HEK293 (cell line): ENCODE data around the gene SPATA31E1.

Experiments used
- CTCF ChIA-PET: fragments of 350-600 bp; formaldehyde crosslinking; extraction: SDS; loops from one replicate; lab custom pipeline; 2021; ENCODE audit warnings: antibody characterized with exemption; lab: Yijun Ruan, JAX
- POLR2A ChIA-PET: fragments of 300-600 bp; formaldehyde crosslinking; extraction: SDS; loops from one replicate; lab custom pipeline; 2020; ENCODE audit warnings: antibody characterized with exemption, inconsistent platforms; lab: Yijun Ruan, JAX
- H3K27ac ChIP-seq: fragments of 200-500 bp; sonication (Bioruptor generic); 2 replicates; pipeline ENCODE4 v1.5.1; 2014; ENCODE audit warnings: low read depth, low read length, control low read depth, inconsistent platforms; ENCODE audit errors: extremely low read depth
- H3K36me3 ChIP-seq, 2 experiments: fragments of 200-500 bp in 1 of 2; sonication (Bioruptor generic) in 1 of 2; 1 replicate in 1 of 2; 2 replicates in 1 of 2; pipeline ENCODE4 v1.5.1; 2014 to 2017; ENCODE audit warnings: inconsistent platforms in 2 of 2, low read length in 2 of 2; ENCODE audit not compliant: control insufficient read depth in 2 of 2, insufficient read depth in 1 of 2
- H3K4me1 ChIP-seq: fragments of 200-500 bp; sonication (Bioruptor generic); 2 replicates; pipeline ENCODE4 v1.5.1; 2014; ENCODE audit warnings: mild to moderate bottlenecking, low read length, inconsistent platforms; ENCODE audit not compliant: control insufficient read depth, insufficient read depth
- H3K4me3 ChIP-seq: 2 replicates; pipeline ENCODE4 v1.5.1; 2011; ENCODE audit warnings: low read depth, mild to moderate bottlenecking, control low read depth, low read length, moderate library complexity
- H3K9me3 ChIP-seq: fragments of 200-500 bp; sonication (Bioruptor generic); 2 replicates; pipeline ENCODE4 v1.5.1; 2014; ENCODE audit warnings: low read depth, low read length, inconsistent platforms; ENCODE audit not compliant: control insufficient read depth, insufficient read depth
- FEZF1 ChIP-seq: fragments of 450-650 bp; formaldehyde crosslinking; IDR thresholded peaks from 2 replicates; pipeline ENCODE4 v1.5.1; 2016; ENCODE audit warnings: missing biosample characterization, missing genetic modification characterization
- INSM2 ChIP-seq: fragments of 450-650 bp; formaldehyde crosslinking; IDR thresholded peaks from 2 replicates; pipeline ENCODE4 v1.5.1; 2016; ENCODE audit warnings: missing biosample characterization, missing genetic modification characterization
- KLF8 ChIP-seq: fragments of 450-650 bp; formaldehyde crosslinking; IDR thresholded peaks from 2 replicates; pipeline ENCODE4 v1.5.1; 2016; ENCODE audit warnings: missing biosample characterization, missing genetic modification characterization
- PBX3 ChIP-seq: sonication (generic); formaldehyde crosslinking; IDR thresholded peaks from 2 replicates; pipeline ENCODE4 v1.8.1; 2022; ENCODE audit warnings: mild to moderate bottlenecking, moderate library complexity, missing genetic modification reagents
- SP2 ChIP-seq: fragments of 450-650 bp; formaldehyde crosslinking; IDR thresholded peaks from 2 replicates; pipeline ENCODE4 v1.5.1; 2016; ENCODE audit warnings: missing biosample characterization, missing genetic modification characterization
- ZNF121 ChIP-seq: fragments of 450-650 bp; formaldehyde crosslinking; IDR thresholded peaks from 2 replicates; pipeline ENCODE4 v1.5.1; 2016; ENCODE audit warnings: missing biosample characterization, missing genetic modification characterization
- ZNF133 ChIP-seq: fragments of 450-650 bp; formaldehyde crosslinking; IDR thresholded peaks from 2 replicates; pipeline ENCODE4 v1.5.1; 2016; ENCODE audit warnings: missing biosample characterization, missing genetic modification characterization
- ZNF16 ChIP-seq: fragments of 450-650 bp; formaldehyde crosslinking; IDR thresholded peaks from 2 replicates; pipeline ENCODE4 v1.5.1; 2016; ENCODE audit warnings: low read depth, missing biosample characterization, missing genetic modification characterization
- ZNF174 ChIP-seq: fragments of 450-650 bp; formaldehyde crosslinking; IDR thresholded peaks from 2 replicates; pipeline ENCODE4 v1.5.0; 2017; ENCODE audit warnings: missing biosample characterization, mild to moderate bottlenecking, missing genetic modification characterization
- ZNF2 ChIP-seq: fragments of 450-650 bp; formaldehyde crosslinking; IDR thresholded peaks from 2 replicates; pipeline ENCODE4 v1.5.1; 2016; ENCODE audit warnings: missing biosample characterization, missing genetic modification characterization
- ZNF335 ChIP-seq: fragments of 450-650 bp; formaldehyde crosslinking; conservative IDR thresholded peaks from 2 replicates; pipeline ENCODE4 v1.5.1; 2016; ENCODE audit warnings: missing biosample characterization, missing genetic modification characterization
- ZNF416 ChIP-seq: fragments of 450-650 bp; formaldehyde crosslinking; IDR thresholded peaks from 2 replicates; pipeline ENCODE4 v1.5.1; 2016; ENCODE audit warnings: missing biosample characterization, missing genetic modification characterization
- ZNF677 ChIP-seq: fragments of 450-650 bp; IDR thresholded peaks from 2 replicates; pipeline ENCODE4 v1.5.0; 2018; ENCODE audit warnings: missing biosample characterization, mild to moderate bottlenecking, missing genetic modification characterization, moderate library complexity
- ZNF76 ChIP-seq: fragments of 450-650 bp; formaldehyde crosslinking; IDR thresholded peaks from 2 replicates; pipeline ENCODE4; 2016; ENCODE audit warnings: low read depth, missing biosample characterization, missing genetic modification characterization, borderline replicate concordance
- ZSCAN4 ChIP-seq: fragments of 450-650 bp; formaldehyde crosslinking; IDR thresholded peaks from 2 replicates; pipeline ENCODE4 v1.5.1; 2017; ENCODE audit warnings: missing biosample characterization, missing genetic modification characterization
- TF ChIP-seq, protein P1 (sequence below): fragments of 450-650 bp; formaldehyde crosslinking; IDR thresholded peaks from 2 replicates; pipeline ENCODE4 v1.5.1; 2017; ENCODE audit warnings: missing biosample characterization, missing genetic modification characterization
- TF ChIP-seq, protein P2 (sequence below): fragments of 450-650 bp; formaldehyde crosslinking; IDR thresholded peaks from 2 replicates; pipeline ENCODE4 v1.5.1; 2016; ENCODE audit warnings: missing biosample characterization, missing genetic modification characterization
- TF ChIP-seq, protein P3 (sequence below): fragments of 450-650 bp; formaldehyde crosslinking; IDR thresholded peaks from 2 replicates; pipeline ENCODE4 v1.5.1; 2016; ENCODE audit warnings: missing biosample characterization, missing genetic modification characterization

The SPATA31E1 gene

GRCh38 chr9:87888501-87888900 lies 5.8 kb downstream of the SPATA31E1 start (continued):
- TF ChIP-seq, protein P1, sequence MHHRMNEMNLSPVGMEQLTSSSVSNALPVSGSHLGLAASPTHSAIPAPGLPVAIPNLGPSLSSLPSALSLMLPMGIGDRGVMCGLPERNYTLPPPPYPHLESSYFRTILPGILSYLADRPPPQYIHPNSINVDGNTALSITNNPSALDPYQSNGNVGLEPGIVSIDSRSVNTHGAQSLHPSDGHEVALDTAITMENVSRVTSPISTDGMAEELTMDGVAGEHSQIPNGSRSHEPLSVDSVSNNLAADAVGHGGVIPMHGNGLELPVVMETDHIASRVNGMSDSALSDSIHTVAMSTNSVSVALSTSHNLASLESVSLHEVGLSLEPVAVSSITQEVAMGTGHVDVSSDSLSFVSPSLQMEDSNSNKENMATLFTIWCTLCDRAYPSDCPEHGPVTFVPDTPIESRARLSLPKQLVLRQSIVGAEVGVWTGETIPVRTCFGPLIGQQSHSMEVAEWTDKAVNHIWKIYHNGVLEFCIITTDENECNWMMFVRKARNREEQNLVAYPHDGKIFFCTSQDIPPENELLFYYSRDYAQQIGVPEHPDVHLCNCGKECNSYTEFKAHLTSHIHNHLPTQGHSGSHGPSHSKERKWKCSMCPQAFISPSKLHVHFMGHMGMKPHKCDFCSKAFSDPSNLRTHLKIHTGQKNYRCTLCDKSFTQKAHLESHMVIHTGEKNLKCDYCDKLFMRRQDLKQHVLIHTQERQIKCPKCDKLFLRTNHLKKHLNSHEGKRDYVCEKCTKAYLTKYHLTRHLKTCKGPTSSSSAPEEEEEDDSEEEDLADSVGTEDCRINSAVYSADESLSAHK (tag by site-specific recombination) = no peak
- TF ChIP-seq ZNF76 (tag by site-specific recombination) (no peak), ZSCAN4 (tag by site-specific recombination) (no peak), FEZF1 (tag by site-specific recombination) (no peak), ZNF2 (tag by site-specific recombination) (no peak), PBX3 (CRISPR knock-in tag) (no peak), INSM2 (tag by site-specific recombination) (no peak), KLF8 (tag by site-specific recombination) (no peak), ZNF335 (no peak)
- TF ChIP-seq, protein P2, sequence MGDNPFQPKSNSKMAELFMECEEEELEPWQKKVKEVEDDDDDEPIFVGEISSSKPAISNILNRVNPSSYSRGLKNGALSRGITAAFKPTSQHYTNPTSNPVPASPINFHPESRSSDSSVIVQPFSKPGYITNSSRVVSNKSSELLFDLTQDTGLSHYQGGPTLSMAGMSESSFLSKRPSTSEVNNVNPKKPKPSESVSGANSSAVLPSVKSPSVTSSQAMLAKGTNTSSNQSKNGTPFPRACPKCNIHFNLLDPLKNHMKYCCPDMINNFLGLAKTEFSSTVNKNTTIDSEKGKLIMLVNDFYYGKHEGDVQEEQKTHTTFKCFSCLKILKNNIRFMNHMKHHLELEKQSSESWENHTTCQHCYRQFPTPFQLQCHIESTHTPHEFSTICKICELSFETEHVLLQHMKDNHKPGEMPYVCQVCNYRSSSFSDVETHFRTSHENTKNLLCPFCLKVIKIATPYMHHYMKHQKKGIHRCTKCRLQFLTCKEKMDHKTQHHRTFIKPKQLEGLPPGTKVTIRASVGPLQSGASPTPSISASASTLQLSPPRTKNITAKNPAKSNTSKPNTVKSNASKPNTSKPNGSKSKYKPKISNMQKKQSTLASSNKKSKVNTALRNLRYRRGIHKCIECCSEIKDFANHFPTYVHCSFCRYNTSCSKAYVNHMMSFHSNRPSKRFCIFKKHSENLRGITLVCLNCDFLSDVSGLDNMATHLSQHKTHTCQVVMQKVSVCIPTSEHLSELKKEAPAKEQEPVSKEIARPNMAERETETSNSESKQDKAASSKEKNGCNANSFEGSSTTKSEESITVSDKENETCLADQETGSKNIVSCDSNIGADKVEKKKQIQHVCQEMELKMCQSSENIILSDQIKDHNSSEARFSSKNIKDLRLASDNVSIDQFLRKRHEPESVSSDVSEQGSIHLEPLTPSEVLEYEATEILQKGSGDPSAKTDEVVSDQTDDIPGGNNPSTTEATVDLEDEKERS = no peak

GRCh38 chr9:87889065-87889881 lies 6.6 kb downstream of the SPATA31E1 start:
- Histone ChIP-seq H3K36me3 (no peaks in the 10 kb centered on the region), H3K4me3 (no peak overlapping the region), H3K4me1 (no peaks in the 10 kb centered on the region), H3K27ac (no peak overlapping the region), H3K9me3 (no peaks in the 10 kb centered on the region)
- POLR2A ChIA-PET = interaction anchor here (0.7 kb wide), 1 partner anchor 73 kb away, joined by 5 read pairs; no protein-coding TSS in a partner anchor
- CTCF ChIA-PET = no interaction called here
- TF ChIP-seq ZNF416 (tag by site-specific recombination) = no peak
- no peak for TF ChIP-seq ZNF16 (tag by site-specific recombination)
- no peak for TF ChIP-seq ZNF133 (tag by site-specific recombination)
- no peak for TF ChIP-seq SP2 (tag by site-specific recombination)
- TF ChIP-seq, protein P3, sequence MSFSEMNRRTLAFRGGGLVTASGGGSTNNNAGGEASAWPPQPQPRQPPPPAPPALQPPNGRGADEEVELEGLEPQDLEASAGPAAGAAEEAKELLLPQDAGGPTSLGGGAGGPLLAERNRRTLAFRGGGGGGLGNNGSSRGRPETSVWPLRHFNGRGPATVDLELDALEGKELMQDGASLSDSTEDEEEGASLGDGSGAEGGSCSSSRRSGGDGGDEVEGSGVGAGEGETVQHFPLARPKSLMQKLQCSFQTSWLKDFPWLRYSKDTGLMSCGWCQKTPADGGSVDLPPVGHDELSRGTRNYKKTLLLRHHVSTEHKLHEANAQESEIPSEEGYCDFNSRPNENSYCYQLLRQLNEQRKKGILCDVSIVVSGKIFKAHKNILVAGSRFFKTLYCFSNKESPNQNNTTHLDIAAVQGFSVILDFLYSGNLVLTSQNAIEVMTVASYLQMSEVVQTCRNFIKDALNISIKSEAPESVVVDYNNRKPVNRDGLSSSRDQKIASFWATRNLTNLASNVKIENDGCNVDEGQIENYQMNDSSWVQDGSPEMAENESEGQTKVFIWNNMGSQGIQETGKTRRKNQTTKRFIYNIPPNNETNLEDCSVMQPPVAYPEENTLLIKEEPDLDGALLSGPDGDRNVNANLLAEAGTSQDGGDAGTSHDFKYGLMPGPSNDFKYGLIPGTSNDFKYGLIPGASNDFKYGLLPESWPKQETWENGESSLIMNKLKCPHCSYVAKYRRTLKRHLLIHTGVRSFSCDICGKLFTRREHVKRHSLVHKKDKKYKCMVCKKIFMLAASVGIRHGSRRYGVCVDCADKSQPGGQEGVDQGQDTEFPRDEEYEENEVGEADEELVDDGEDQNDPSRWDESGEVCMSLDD (tag by site-specific recombination) = no peak
- TF ChIP-seq ZNF677 (tag by site-specific recombination) = no peak
- no peak for TF ChIP-seq ZNF121 (tag by site-specific recombination)
- TF ChIP-seq ZNF174 (tag by site-specific recombination) = no peak
